Memory B cell (primary cell): ENCODE measurements around the gene NPAS2.

Experiments
- ATAC-seq: fragments of 150-1000 bp; cut with Tn5 transposase; 2 replicates; pipeline ENCODE4 v1.10.0; 2021; ENCODE audit warnings: low read depth, mild to moderate bottlenecking, moderate library complexity
- DNase-seq, 2 donors: peaks; one replicate each; pipeline ENCODE4 v3.0.0; 2022; ENCODE audit warnings: low spot score in 2 of 2
- H3K27ac Mint-ChIP-seq: one replicate; pipeline ENCODE4 v1.8.0; 2022; ENCODE audit warnings: mild to moderate bottlenecking, moderate library complexity, mixed read lengths
- H3K27me3 Mint-ChIP-seq: one replicate; pipeline ENCODE4 v1.8.0; 2022; ENCODE audit warnings: mixed read lengths
- H3K36me3 Mint-ChIP-seq: one replicate; pipeline ENCODE4 v1.8.0; 2022; ENCODE audit warnings: mild to moderate bottlenecking, mixed read lengths
- H3K4me1 Mint-ChIP-seq: one replicate; pipeline ENCODE4 v1.8.0; 2022; ENCODE audit warnings: mixed read lengths
- H3K4me3 Mint-ChIP-seq: one replicate; pipeline ENCODE4 v1.8.0; 2022; ENCODE audit warnings: mild to moderate bottlenecking, moderate library complexity, mixed read lengths
- H3K9me3 Mint-ChIP-seq: one replicate; pipeline ENCODE4 v1.8.0; 2022; ENCODE audit warnings: mixed read lengths

The NPAS2 gene

GRCh38 chr2:100962366-100963025 is 142.6 kb downstream of the NPAS2 start:
- Mint-ChIP-seq H3K27ac (no peak overlapping the region), H3K9me3 (no peaks in the 10 kb centered on the region), H3K27me3 (peaks cover 2% of the 10 kb centered on the region), H3K4me3 (no peak overlapping the region), H3K4me1 (no peaks in the 10 kb centered on the region), H3K36me3 (no peaks in the 10 kb centered on the region)
- DNase-seq (no peak), ATAC-seq (no peak)

- ATAC-seq (no peak), DNase-seq (no peak)
- H3K9me3 Mint-ChIP-seq: no peaks in the 10 kb centered on the region
- H3K36me3 Mint-ChIP-seq: no peaks in the 10 kb centered on the region
- no peak overlapping the region for H3K4me3 Mint-ChIP-seq
- H3K4me1 Mint-ChIP-seq: no peaks in the 10 kb centered on the region
- peaks cover 2% of the 10 kb centered on the region for H3K27me3 Mint-ChIP-seq
- no peak overlapping the region for H3K27ac Mint-ChIP-seq
Observed at GRCh38 chr2:100963026-100963375, 143.1 kb downstream of the NPAS2 start.

DNA sequence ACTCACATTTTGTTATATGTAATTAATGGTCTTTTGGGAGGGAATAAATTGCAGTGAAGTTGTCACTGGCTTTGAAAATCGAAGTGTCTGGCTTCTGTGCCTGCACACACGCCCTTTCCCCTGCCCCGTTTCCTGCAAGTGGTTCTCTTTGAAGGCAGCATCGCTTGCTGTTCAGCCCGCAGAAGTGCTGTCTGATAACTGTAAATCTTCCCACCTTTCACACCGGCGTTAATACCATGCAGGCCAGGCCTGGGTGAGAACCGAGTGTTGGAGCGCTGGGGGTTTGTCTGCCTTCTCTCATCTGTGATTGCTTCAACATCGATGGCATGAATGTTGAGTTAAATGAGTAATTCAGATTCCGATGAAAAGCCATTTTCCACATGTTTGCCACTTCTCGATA is 144.3 kb downstream of the NPAS2 start:
- ATAC-seq: no peak
- no peak for DNase-seq
- no peaks in the 10 kb centered on the region for H3K36me3 Mint-ChIP-seq
- peaks cover 2% of the 10 kb centered on the region for H3K27me3 Mint-ChIP-seq
- no peak overlapping the region for H3K27ac Mint-ChIP-seq
- H3K9me3 Mint-ChIP-seq: no peaks in the 10 kb centered on the region
- no peak overlapping the region for H3K4me3 Mint-ChIP-seq
- H3K4me1 Mint-ChIP-seq: no peaks in the 10 kb centered on the region

- peaks cover 6% of the 10 kb centered on the region for H3K27me3 Mint-ChIP-seq
- ATAC-seq (no peak), DNase-seq (no peak)
- no peak overlapping the region for H3K4me3 Mint-ChIP-seq
- H3K36me3 Mint-ChIP-seq: no peaks in the 10 kb centered on the region
- H3K9me3 Mint-ChIP-seq: no peaks in the 10 kb centered on the region
- no peak overlapping the region for H3K27ac Mint-ChIP-seq
- no peaks in the 10 kb centered on the region for H3K4me1 Mint-ChIP-seq
Observed at GRCh38 chr2:100964681-100965169, 144.8 kb downstream of the NPAS2 start.

- Mint-ChIP-seq H3K27ac (no peak overlapping the region), H3K36me3 (no peaks in the 10 kb centered on the region), H3K9me3 (no peaks in the 10 kb centered on the region), H3K4me1 (no peaks in the 10 kb centered on the region), H3K4me3 (no peak overlapping the region), H3K27me3 (peaks cover 9% of the 10 kb centered on the region)
- DNase-seq (no peak), ATAC-seq (no peak)
Observed at GRCh38 chr2:100965596-100965995, 145.7 kb downstream of the NPAS2 start.

DNA sequence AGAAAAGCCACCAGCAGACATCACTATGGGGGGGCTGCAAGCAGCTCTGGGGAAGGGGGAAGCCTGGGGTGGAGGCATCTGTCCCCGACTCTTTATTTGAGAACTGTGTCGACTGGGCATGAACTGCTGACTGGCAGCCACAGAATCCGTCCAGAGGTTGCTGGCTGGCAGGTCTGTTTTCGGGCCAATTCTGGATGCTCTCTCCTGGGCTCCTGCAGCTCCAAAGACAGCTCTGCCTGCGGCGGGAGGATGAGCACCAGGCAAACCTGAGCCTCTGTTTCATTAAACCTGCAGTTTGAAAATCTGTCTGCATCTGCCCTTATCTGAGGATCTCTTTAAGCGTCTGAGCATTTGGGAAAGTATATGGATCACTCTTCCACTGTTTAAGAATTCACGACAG is 147.8 kb downstream of the NPAS2 start:
- Mint-ChIP-seq H3K4me1 (no peaks in the 10 kb centered on the region), H3K27ac (no peak overlapping the region), H3K36me3 (no peaks in the 10 kb centered on the region), H3K9me3 (no peaks in the 10 kb centered on the region), H3K4me3 (no peak overlapping the region), H3K27me3 (peaks cover 13% of the 10 kb centered on the region)
- DNase-seq (no peak), ATAC-seq (no peak)

GRCh38 chr2:100968146-100969145 is 148.5 kb downstream of the NPAS2 start:
- Mint-ChIP-seq H3K4me1 (no peaks in the 10 kb centered on the region), H3K27me3 (peaks cover 13% of the 10 kb centered on the region), H3K36me3 (no peaks in the 10 kb centered on the region), H3K4me3 (no peak overlapping the region), H3K9me3 (no peaks in the 10 kb centered on the region), H3K27ac (no peak overlapping the region)
- ATAC-seq: no peak
- DNase-seq: no peak

- Mint-ChIP-seq H3K27me3 (peaks cover 16% of the 10 kb centered on the region), H3K4me1 (no peaks in the 10 kb centered on the region), H3K9me3 (no peaks in the 10 kb centered on the region), H3K4me3 (no peak overlapping the region), H3K36me3 (no peaks in the 10 kb centered on the region), H3K27ac (no peak overlapping the region)
- no peak for DNase-seq
- ATAC-seq: no peak
Observed at GRCh38 chr2:100969998-100970397, 150.1 kb downstream of the NPAS2 start.

DNA sequence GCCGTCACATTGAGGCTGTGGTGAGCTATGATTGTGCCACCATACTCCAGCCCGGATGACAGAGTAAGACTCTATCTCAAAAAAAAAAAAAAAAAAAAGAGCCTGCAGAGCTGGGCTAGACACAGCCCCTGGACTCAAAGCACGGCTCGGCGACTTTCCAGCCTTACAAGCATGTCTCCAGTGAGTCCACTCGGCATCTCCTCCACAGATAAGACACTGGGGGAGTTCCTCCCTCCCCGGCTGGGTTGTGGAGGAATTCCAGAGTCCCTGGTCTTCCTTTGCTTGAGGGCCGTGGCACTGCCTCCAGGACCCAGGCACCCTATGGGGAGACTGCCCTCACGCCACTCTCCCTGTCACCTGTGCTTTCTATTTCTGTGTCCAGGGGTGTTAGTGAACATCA is 151.3 kb downstream of the NPAS2 start:
- Mint-ChIP-seq H3K36me3 (no peaks in the 10 kb centered on the region), H3K9me3 (no peaks in the 10 kb centered on the region), H3K27me3 (peaks cover 16% of the 10 kb centered on the region), H3K27ac (no peak overlapping the region), H3K4me1 (peaks cover under 1% of the 10 kb centered on the region), H3K4me3 (no peak overlapping the region)
- ATAC-seq (no peak), DNase-seq (no peak)

DNA sequence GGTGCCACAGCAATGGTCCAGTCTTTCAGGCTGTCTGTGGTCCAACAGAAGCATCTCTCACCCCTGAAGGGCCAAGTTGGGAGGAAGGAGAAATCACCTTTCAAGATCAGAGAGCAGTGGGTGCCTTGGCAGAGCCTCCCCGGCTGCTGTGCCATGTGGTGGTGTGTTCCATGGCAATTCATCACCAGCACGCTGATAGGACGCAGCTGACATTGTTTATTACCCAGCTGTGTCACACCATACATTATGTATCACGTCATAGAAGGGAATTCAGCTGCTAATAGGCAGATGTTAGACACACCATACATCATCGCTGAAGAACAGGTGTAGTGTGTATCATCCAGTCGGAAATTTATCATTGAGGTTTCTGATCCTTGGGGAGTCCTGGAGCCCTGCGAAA is 152.5 kb downstream of the NPAS2 start:
- no peaks in the 10 kb centered on the region for H3K9me3 Mint-ChIP-seq
- H3K4me3 Mint-ChIP-seq: no peak overlapping the region
- H3K27ac Mint-ChIP-seq: no peak overlapping the region

DNA sequence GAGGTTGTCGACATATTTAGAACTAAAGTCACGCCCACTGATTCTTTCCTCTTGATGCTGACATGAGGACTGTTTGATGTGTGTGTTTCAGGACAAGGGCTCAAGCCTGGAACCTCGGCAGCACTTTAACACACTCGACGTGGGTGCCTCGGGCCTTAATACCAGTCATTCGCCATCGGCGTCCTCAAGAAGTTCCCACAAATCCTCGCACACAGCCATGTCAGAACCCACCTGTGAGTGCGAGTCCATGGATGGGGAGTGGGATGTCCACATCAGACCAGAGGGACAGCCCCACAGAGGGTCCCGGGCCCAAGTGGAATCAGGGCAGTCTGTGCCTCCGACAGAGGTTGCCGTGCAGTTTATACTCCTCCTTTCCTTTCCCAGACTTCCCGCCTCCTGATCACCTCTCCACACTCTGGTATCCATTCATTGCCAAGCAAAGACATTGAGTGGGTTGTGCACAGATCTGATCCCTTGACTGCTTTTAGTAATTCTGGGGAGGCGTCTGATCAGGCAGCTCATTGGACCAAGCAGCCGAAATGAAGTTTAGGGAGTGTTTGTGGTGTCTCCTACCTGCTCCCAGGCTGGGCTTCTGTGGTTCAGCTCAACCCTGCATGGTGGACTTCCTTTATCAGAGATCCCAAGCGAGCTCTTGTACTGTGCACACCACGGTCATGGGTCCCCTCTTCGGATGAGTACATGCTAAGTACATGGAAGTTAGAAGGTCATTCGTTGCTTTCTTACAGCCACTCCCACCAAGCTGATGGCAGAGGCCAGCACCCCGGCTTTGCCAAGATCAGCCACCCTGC is 155.0 kb downstream of the NPAS2 start:
- ATAC-seq: no peak
- H3K27ac Mint-ChIP-seq: no peak overlapping the region

More for the DNA sequence above, 152.5 kb downstream of the NPAS2 start:
- H3K27me3 Mint-ChIP-seq: peaks cover 16% of the 10 kb centered on the region
- no peaks in the 10 kb centered on the region for H3K36me3 Mint-ChIP-seq
- DNase-seq (no peak), ATAC-seq (no peak)
- peaks cover 11% of the 10 kb centered on the region for H3K4me1 Mint-ChIP-seq

DNA sequence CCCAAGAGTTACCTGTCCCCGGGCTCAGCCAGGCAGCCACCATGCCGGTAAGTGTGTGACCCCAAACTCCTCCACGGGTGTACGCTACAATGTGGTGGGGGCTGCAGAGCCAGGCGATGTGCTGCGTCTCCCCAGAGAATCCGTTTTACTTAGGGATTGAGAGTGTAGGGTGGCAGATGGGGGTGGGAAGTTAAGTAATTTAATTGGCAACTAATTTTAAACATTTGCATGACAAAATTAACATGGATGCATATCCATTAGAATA is 155.5 kb downstream of the NPAS2 start:
- H3K27me3 Mint-ChIP-seq: peaks cover 6% of the 10 kb centered on the region
- ATAC-seq: no peak
- peaks cover 24% of the 10 kb centered on the region for H3K4me1 Mint-ChIP-seq
- H3K27ac Mint-ChIP-seq: no peak overlapping the region
- H3K36me3 Mint-ChIP-seq: no peaks in the 10 kb centered on the region
- DNase-seq: no peak
- H3K9me3 Mint-ChIP-seq: no peaks in the 10 kb centered on the region
- H3K4me3 Mint-ChIP-seq: no peak overlapping the region

More for the DNA sequence above, 155.0 kb downstream of the NPAS2 start:
- DNase-seq: no peak
- Mint-ChIP-seq H3K36me3 (no peaks in the 10 kb centered on the region), H3K4me1 (peaks cover 24% of the 10 kb centered on the region), H3K9me3 (no peaks in the 10 kb centered on the region), H3K4me3 (no peak overlapping the region), H3K27me3 (peaks cover 8% of the 10 kb centered on the region)

DNA sequence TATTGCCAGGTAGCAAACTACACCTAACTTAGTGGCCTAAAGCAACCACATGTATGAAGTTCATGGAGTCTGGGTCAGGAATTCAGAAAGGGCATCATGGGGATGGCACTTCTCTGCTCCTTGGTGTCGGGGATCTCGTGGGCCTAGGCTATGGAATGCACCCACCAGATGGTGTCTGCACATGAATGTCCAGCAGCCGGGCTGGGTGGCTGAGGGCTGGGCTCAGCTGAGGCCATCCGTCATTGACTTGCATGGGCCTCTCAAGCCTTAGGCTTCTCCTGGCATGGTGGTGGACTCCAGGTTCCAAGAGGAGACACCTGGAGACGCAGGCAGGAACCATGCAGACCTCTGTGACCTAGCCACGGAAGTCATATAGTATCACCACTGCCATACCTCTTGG is 156.1 kb downstream of the NPAS2 start:
- DNase-seq: no peak
- Mint-ChIP-seq H3K27me3 (peaks cover 6% of the 10 kb centered on the region), H3K9me3 (no peaks in the 10 kb centered on the region), H3K4me1 (peaks cover 24% of the 10 kb centered on the region), H3K27ac (no peak overlapping the region), H3K36me3 (no peaks in the 10 kb centered on the region), H3K4me3 (no peak overlapping the region)
- no peak for ATAC-seq
